Vagina (tissue), 2 donors: Measurements from ENCODE around the gene B4GAT1.

Experiments
- CTCF ChIP-seq, 3 experiments: fragments of 450-650 bp in 2 of 3; fragments of 200-600 bp in 1 of 3; sonication (generic) in 1 of 3; IDR thresholded peaks; one replicate each; pipeline ENCODE4 v1.5.1; 2017 to 2019; ENCODE audit warnings: antibody characterized with exemption in 3 of 3, mild to moderate bottlenecking in 2 of 3, moderate library complexity in 2 of 3
- POLR2A ChIP-seq, 2 donors: fragments of 450-650 bp; IDR thresholded peaks; one replicate each; pipeline ENCODE4 v1.6.1; 2017; ENCODE audit warnings: antibody characterized with exemption in 2 of 2, mild to moderate bottlenecking in 2 of 2, moderate library complexity in 2 of 2
- POLR2AphosphoS5 ChIP-seq, 2 donors: sonication (generic); formaldehyde crosslinking; IDR thresholded peaks; one replicate each; pipeline ENCODE4 v1.9.0; 2017; ENCODE audit warnings: antibody characterized with exemption in 2 of 2, mild to moderate bottlenecking in 2 of 2, low read depth in 1 of 2; ENCODE audit not compliant: insufficient read depth in 1 of 2

GRCh38 chr11:66349084-66349386 lies 1.6 kb upstream of the B4GAT1 start:
- TF ChIP-seq CTCF (IDR thresholded peaks at IDR 0.05) (no peak), POLR2A (IDR thresholded peaks at IDR 0.05) (no peak), POLR2AphosphoS5 (IDR thresholded peaks at IDR 0.05; ENCODE audit: insufficient read depth in 1 of 2, low read depth in 1 of 2) (no peak)
